Smooth muscle cell (in vitro differentiated cells): Measurements from ENCODE around the gene PAX5. TPM values are rescaled to one million over a fixed set of nuclear protein-coding genes. Genes with fewer than 3 reads are reported as not detected.

Source experiments
- DNase-seq: peaks from one replicate; lab custom pipeline; 2025; ENCODE audit not compliant: unreplicated experiment; lab: John Stamatoyannopoulos, UW
- H2AFZ ChIP-seq: fragments of 200-600 bp; sonication (generic); 2 replicates; pipeline ENCODE4 v1.6.0; 2016; ENCODE audit warnings: antibody characterized with exemption, low read depth, mild to moderate bottlenecking
- H3F3A ChIP-seq: fragments of 200-600 bp; sonication (generic); 2 replicates; pipeline ENCODE4 v1.6.0; 2017; ENCODE audit warnings: antibody characterized with exemption, low read depth
- H3K27ac ChIP-seq: fragments of 200-600 bp; sonication (generic); 2 replicates; pipeline ENCODE4 v1.5.1; 2016; ENCODE audit warnings: low read depth, mild to moderate bottlenecking
- H3K27me3 ChIP-seq: fragments of 200-600 bp; sonication (generic); 2 replicates; pipeline ENCODE4 v1.6.1; 2016; ENCODE audit warnings: low read depth, mild to moderate bottlenecking
- H3K36me3 ChIP-seq: fragments of 200-600 bp; sonication (generic); 2 replicates; pipeline ENCODE4 v1.5.1; 2016; ENCODE audit warnings: low read depth
- H3K4me1 ChIP-seq: fragments of 200-600 bp; sonication (generic); 2 replicates; pipeline ENCODE4 v1.5.1; 2016; ENCODE audit warnings: low read depth
- H3K4me2 ChIP-seq: fragments of 200-600 bp; sonication (generic); 2 replicates; pipeline ENCODE4 v1.6.0; 2016; ENCODE audit warnings: mild to moderate bottlenecking
- H3K4me3 ChIP-seq: fragments of 200-600 bp; sonication (generic); 2 replicates; pipeline ENCODE4 v1.5.1; 2016; ENCODE audit warnings: mild to moderate bottlenecking
- H3K79me2 ChIP-seq: fragments of 200-600 bp; sonication (generic); 2 replicates; pipeline ENCODE4 v1.6.0; 2016; ENCODE audit warnings: low read depth, mild to moderate bottlenecking
- H3K9ac ChIP-seq: fragments of 200-600 bp; sonication (generic); 2 replicates; pipeline ENCODE4 v1.6.0; 2016; ENCODE audit warnings: low read depth
- H3K9me3 ChIP-seq: fragments of 200-600 bp; sonication (generic); replicated peaks from 2 replicates; pipeline ENCODE4 v1.5.1; 2016; ENCODE audit warnings: low read depth
- H4K20me1 ChIP-seq: fragments of 200-600 bp; sonication (generic); 2 replicates; pipeline ENCODE4 v1.6.0; 2016; ENCODE audit warnings: low read depth
- WGBS: methylation state at CpG from one replicate; pipeline ENCODE4 v1.1.7; 2016; ENCODE audit warnings: low lambda C conversion rate; 5-methylcytosine and 5-hydroxymethylcytosine counted together
- polyA plus RNA-seq: library from polyadenylated mRNA; unstranded; fragments of >200 nt; fragmentation: Nextera tagmentation; extraction: Ambion mirVana; gene quantifications from 2 replicates; pipeline ENCODE4 v1.2.1, GENCODE V29; 2016
- total RNA-seq: library from RNA; depleted of rRNA; stranded (reverse); fragments of >200 nt; gene quantifications from 2 replicates; pipeline ENCODE4 v1.2.3, GENCODE V29; 2014
- TF ChIP-seq, protein P1 (sequence below): fragments of 200-600 bp; sonication (generic); IDR thresholded peaks from 2 replicates; pipeline ENCODE4 v1.5.1; 2017; ENCODE audit warnings: borderline replicate concordance, mild to moderate bottlenecking, antibody characterized with exemption; ENCODE audit not compliant: insufficient read depth, poor library complexity, severe bottlenecking

Gene PAX5
- total and polyA plus RNA-seq, 2 experiments from 2014 or later, result 0.09 TPM; not detected in 1

DNA sequence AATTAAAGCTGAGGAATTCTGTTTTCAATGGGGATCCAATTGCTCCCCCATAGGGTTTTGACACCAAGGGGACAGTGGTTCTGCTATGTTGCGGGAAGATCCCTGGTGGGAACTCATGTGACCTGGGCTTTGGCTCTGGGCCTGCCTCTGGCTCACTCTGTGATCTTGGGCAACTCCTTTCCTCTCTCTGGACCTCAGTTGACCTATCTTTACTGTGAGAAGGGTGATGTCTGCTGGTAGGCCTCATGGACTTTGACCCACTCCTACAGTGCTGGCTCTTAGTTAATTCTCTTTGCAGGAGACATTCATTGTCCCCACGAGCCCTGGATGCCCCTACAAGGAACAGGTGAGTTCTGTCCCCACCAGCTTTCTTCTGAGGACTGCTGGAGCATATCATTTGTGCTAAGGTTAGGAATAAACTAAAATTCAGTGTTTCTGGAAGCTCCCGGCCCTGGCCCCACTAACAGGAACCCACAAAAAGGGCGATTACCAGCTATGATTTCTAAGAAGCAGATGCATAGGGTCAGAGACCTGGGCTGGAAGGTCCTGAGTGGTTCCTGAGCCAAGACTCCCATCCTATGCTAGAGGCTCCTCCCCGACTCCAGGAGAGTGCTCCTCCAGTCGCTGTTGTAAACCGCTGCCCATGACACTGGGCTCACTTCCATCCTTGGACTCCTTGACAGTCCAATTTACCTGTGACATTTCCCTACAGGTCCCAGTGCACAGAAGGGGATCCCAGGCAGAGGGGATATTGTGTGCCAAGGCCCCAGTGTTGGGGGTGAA lies 218.3 kb downstream of the PAX5 start:
- no peaks in the 10 kb centered on the region for H3K79me2 ChIP-seq
- no peak for DNase-seq
- TF ChIP-seq, protein P1, sequence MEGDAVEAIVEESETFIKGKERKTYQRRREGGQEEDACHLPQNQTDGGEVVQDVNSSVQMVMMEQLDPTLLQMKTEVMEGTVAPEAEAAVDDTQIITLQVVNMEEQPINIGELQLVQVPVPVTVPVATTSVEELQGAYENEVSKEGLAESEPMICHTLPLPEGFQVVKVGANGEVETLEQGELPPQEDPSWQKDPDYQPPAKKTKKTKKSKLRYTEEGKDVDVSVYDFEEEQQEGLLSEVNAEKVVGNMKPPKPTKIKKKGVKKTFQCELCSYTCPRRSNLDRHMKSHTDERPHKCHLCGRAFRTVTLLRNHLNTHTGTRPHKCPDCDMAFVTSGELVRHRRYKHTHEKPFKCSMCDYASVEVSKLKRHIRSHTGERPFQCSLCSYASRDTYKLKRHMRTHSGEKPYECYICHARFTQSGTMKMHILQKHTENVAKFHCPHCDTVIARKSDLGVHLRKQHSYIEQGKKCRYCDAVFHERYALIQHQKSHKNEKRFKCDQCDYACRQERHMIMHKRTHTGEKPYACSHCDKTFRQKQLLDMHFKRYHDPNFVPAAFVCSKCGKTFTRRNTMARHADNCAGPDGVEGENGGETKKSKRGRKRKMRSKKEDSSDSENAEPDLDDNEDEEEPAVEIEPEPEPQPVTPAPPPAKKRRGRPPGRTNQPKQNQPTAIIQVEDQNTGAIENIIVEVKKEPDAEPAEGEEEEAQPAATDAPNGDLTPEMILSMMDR, result no peak

DNA sequence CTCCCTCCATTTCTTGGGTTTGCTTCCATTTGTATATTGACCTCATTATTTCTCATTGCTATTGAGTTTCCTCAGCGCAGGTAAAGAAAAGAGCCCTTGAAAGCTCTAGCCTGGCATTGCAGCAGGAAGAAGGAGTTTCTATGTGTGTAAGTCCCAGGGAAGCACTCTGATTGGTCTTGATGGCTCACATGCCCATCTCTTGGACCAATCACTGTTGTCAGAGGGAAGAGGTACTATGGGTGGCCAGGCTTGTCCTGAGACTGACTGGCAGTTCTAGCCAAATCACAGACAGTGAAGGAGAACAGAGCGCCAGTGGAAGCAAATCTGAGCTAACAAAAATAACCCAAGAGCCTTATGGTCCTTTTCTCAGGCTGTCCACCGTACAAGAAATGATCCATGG lies 219.0 kb downstream of the PAX5 start:
- Histone ChIP-seq H4K20me1 (no peaks in the 10 kb centered on the region), H3K4me1 (peaks cover 10% of the 10 kb centered on the region), H3K4me2 (no peak overlapping the region), H3F3A (peaks cover 7% of the 10 kb centered on the region), H3K9ac (no peak overlapping the region), H3K9me3 (no peaks in the 10 kb centered on the region), H3K4me3 (no peak overlapping the region), H3K79me2 (no peaks in the 10 kb centered on the region), H2AFZ (no peak overlapping the region), H3K27me3 (peaks cover 2% of the 10 kb centered on the region), H3K36me3 (no peaks in the 10 kb centered on the region), H3K27ac (no peak overlapping the region)
- TF ChIP-seq, protein P1, result no peak
- no peak for DNase-seq
- WGBS, result 99% methylated on average over 3 of the region's 3 CpGs

More for the DNA sequence above, 218.3 kb downstream of the PAX5 start:
- Histone ChIP-seq H2AFZ (no peak overlapping the region), H3K9me3 (no peaks in the 10 kb centered on the region), H3K9ac (no peak overlapping the region), H3K36me3 (no peaks in the 10 kb centered on the region), H3K4me3 (no peak overlapping the region), H3K27me3 (peaks cover 2% of the 10 kb centered on the region), H4K20me1 (no peaks in the 10 kb centered on the region), H3K4me2 (no peak overlapping the region), H3F3A (peaks cover 7% of the 10 kb centered on the region), H3K4me1 (peaks cover 10% of the 10 kb centered on the region), H3K27ac (no peak overlapping the region)
- WGBS, result 88% methylated on average over 7 of the region's 7 CpGs

DNA sequence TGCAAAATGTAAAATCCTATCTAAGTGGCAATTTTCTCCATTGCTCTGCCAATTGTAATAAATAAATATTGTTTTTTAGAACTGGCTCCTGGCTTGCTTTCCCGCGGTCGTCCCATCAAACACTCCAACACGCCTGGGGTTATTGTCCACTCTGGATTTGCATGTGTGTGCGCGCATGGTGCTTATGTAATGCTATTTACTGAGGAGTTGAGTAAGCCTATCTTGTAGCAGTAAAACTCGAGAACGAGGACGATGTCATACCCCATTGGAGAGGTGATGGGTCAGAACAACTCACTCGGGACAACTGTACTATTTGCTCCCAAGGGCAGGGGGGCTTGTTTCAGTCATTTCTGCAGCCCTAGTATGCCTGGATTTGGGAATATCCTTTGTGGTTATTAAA lies 220.9 kb downstream of the PAX5 start:
- H3K9me3 ChIP-seq, result no peaks in the 10 kb centered on the region
- peaks cover 2% of the 10 kb centered on the region for H3K27me3 ChIP-seq
- no peaks in the 10 kb centered on the region for H4K20me1 ChIP-seq
- H3K79me2 ChIP-seq, result no peaks in the 10 kb centered on the region
- H3K4me1 ChIP-seq, result no peaks in the 10 kb centered on the region
- no peak overlapping the region for H3K4me3 ChIP-seq
- H3K4me2 ChIP-seq, result no peak overlapping the region
- no peak for DNase-seq
- H3K36me3 ChIP-seq, result no peaks in the 10 kb centered on the region
- no peak overlapping the region for H3K9ac ChIP-seq
- 78% methylated on average over 10 of the region's 10 CpGs for WGBS
- no peak overlapping the region for H3K27ac ChIP-seq
- no peak overlapping the region for H2AFZ ChIP-seq
- no peaks in the 10 kb centered on the region for H3F3A ChIP-seq
- TF ChIP-seq, protein P1, result no peak

DNA sequence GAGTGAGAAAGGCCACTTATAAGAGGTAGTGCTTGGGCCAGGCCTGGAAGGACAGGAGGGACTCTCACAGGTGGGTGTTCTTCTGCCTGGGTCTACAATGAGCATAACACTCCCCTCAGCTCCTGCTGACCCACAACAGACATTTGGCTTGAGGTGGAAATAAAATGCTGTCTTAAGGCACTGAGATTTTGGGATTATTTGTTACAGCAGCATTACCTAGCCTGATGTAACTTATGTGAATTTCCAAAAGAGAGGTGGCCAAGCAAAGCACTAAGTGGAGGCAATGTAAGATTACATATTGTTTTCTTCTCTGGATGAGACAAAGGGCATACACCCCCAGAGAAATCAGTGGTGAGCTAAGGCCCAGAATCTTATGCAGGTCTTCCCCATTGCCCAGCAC lies 221.5 kb downstream of the PAX5 start:
- TF ChIP-seq, protein P1, result no peak
- Histone ChIP-seq H3K27me3 (peaks cover 2% of the 10 kb centered on the region), H3K9ac (no peak overlapping the region), H3K9me3 (no peaks in the 10 kb centered on the region), H3K36me3 (no peaks in the 10 kb centered on the region), H3K4me3 (no peak overlapping the region), H3K27ac (no peak overlapping the region), H2AFZ (no peak overlapping the region), H3F3A (no peaks in the 10 kb centered on the region), H4K20me1 (no peaks in the 10 kb centered on the region), H3K79me2 (no peaks in the 10 kb centered on the region), H3K4me1 (no peaks in the 10 kb centered on the region), H3K4me2 (no peak overlapping the region)
- DNase-seq, result no peak
